BE2C (cell line): Measurements from ENCODE around the gene PALD1.

Source experiments
- DNase-seq: peaks from one replicate; pipeline ENCODE4 v3.0.0-alpha.2; 2020
- H3K27me3 ChIP-seq: fragments of 250-450 bp; sonication (Bioruptor Pico); 2 replicates; pipeline ENCODE4 v1.5.1; 2020; ENCODE audit warnings: mild to moderate bottlenecking
- H3K36me3 ChIP-seq: fragments of 250-450 bp; sonication (Bioruptor Pico); 2 replicates; pipeline ENCODE4 v1.5.1; 2020; ENCODE audit warnings: mild to moderate bottlenecking
- H3K4me1 ChIP-seq: fragments of 250-450 bp; sonication (Bioruptor Pico); 2 replicates; pipeline ENCODE4 v1.5.1; 2020
- H3K4me3 ChIP-seq: 2 replicates; pipeline ENCODE4 v1.5.1; 2011; ENCODE audit warnings: low read depth, low read length
- H3K9me3 ChIP-seq: fragments of 250-450 bp; sonication (Bioruptor Pico); 2 replicates; pipeline ENCODE4 v1.5.1; 2020
- TF ChIP-seq, protein P1 (sequence below): IDR thresholded peaks from 2 replicates; pipeline ENCODE4 v1.5.1; 2012; ENCODE audit warnings: mild to moderate bottlenecking, low read depth, low read length

Gene PALD1

GRCh38 chr10:70550459-70550858 lies 71.9 kb downstream of the PALD1 start:
- no peak for DNase-seq
- H3K27me3 ChIP-seq: no peaks in the 10 kb centered on the region
- no peaks in the 10 kb centered on the region for H3K36me3 ChIP-seq
- TF ChIP-seq, protein P1, sequence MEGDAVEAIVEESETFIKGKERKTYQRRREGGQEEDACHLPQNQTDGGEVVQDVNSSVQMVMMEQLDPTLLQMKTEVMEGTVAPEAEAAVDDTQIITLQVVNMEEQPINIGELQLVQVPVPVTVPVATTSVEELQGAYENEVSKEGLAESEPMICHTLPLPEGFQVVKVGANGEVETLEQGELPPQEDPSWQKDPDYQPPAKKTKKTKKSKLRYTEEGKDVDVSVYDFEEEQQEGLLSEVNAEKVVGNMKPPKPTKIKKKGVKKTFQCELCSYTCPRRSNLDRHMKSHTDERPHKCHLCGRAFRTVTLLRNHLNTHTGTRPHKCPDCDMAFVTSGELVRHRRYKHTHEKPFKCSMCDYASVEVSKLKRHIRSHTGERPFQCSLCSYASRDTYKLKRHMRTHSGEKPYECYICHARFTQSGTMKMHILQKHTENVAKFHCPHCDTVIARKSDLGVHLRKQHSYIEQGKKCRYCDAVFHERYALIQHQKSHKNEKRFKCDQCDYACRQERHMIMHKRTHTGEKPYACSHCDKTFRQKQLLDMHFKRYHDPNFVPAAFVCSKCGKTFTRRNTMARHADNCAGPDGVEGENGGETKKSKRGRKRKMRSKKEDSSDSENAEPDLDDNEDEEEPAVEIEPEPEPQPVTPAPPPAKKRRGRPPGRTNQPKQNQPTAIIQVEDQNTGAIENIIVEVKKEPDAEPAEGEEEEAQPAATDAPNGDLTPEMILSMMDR: no peak
- H3K9me3 ChIP-seq: no peaks in the 10 kb centered on the region
- H3K4me3 ChIP-seq: no peak overlapping the region
- H3K4me1 ChIP-seq: no peaks in the 10 kb centered on the region

GRCh38 chr10:70551466-70551865 lies 72.9 kb downstream of the PALD1 start:
- H3K4me1 ChIP-seq: no peaks in the 10 kb centered on the region

GRCh38 chr10:70551971-70552422 lies 73.4 kb downstream of the PALD1 start:
- no peaks in the 10 kb centered on the region for H3K36me3 ChIP-seq
- H3K9me3 ChIP-seq: no peaks in the 10 kb centered on the region
- no peaks in the 10 kb centered on the region for H3K4me1 ChIP-seq
- no peak overlapping the region for H3K4me3 ChIP-seq
- no peaks in the 10 kb centered on the region for H3K27me3 ChIP-seq
- TF ChIP-seq, protein P1: no peak
- DNase-seq: no peak

More at GRCh38 chr10:70551466-70551865, 72.9 kb downstream of the PALD1 start:
- DNase-seq: no peak
- no peaks in the 10 kb centered on the region for H3K9me3 ChIP-seq
- no peaks in the 10 kb centered on the region for H3K27me3 ChIP-seq
- TF ChIP-seq, protein P1: no peak
- H3K36me3 ChIP-seq: no peaks in the 10 kb centered on the region
- no peak overlapping the region for H3K4me3 ChIP-seq

- Histone ChIP-seq H3K27me3 (no peaks in the 10 kb centered on the region), H3K9me3 (no peaks in the 10 kb centered on the region), H3K36me3 (no peaks in the 10 kb centered on the region), H3K4me3 (no peak overlapping the region), H3K4me1 (no peaks in the 10 kb centered on the region)
- TF ChIP-seq, protein P1: no peak
- DNase-seq: no peak
Measured at GRCh38 chr10:70552586-70552985, 74.0 kb downstream of the PALD1 start.

GRCh38 chr10:70555371-70555770 lies 76.8 kb downstream of the PALD1 start:
- no peaks in the 10 kb centered on the region for H3K36me3 ChIP-seq
- no peak for DNase-seq
- H3K4me1 ChIP-seq: no peaks in the 10 kb centered on the region; the same call in 1 of the 2 replicates
- H3K4me3 ChIP-seq: no peak overlapping the region
- TF ChIP-seq, protein P1: no peak
- no peaks in the 10 kb centered on the region for H3K27me3 ChIP-seq
- H3K9me3 ChIP-seq: no peaks in the 10 kb centered on the region

DNA sequence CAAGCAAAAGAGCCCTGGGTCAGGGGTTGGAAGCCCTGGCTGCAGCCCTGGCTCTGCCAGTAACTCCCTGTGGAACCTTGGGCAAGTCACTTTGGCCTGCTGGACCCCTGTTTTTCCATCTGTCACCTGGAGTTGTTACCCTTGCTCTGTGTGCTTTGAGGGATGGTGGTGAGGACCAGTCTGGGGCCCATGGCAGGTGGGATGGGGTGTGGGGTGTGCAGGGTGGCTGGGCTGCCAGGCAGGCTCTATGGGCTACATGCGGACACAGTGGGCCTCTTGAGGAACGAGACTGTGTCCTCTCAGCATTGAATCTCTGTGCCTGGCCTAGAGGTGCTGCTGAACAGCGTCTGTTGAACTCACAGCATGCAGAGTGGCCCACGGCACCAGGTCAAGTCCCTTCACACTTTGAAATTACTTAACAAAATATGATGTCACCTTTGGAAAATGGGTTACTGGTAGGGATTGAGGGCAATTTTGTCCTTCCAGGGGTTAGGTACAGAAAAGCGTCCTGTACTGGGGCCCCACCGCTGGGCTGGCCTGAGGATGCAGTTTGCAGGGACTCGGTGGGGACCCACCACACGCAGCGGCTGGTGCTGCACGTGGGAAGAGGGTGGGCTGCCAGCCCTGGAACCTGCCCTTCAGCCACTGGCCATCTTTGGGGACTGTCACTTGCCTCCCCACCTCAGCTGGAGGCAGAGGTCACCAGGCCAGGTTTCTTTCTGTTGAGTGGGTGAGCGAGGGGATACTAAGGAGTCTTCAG lies 78.7 kb downstream of the PALD1 start:
- H3K4me1 ChIP-seq: no peaks in the 10 kb centered on the region; the same call in 1 of the 2 replicates
- H3K9me3 ChIP-seq: no peaks in the 10 kb centered on the region
- no peak for DNase-seq
- TF ChIP-seq, protein P1: no peak
- no peaks in the 10 kb centered on the region for H3K36me3 ChIP-seq
- H3K27me3 ChIP-seq: no peaks in the 10 kb centered on the region
- no peak overlapping the region for H3K4me3 ChIP-seq
